Neural crest cell (in vitro differentiated cells): ENCODE results near the gene CMIP. TPM values are rescaled to one million over a fixed set of nuclear protein-coding genes. Genes with fewer than 3 reads are reported as not detected.
A peak's percentile ranks its signal among the peaks of the same experiment; 100 is the strongest.

ENCODE experiments used
- DNase-seq: peaks from one replicate; pipeline ENCODE4 v3.0.0; 2021; ENCODE audit warnings: low read depth, mixed read lengths, low spot score
- H3K27ac Mint-ChIP-seq: one replicate; pipeline ENCODE4 v1.8.0; 2021; ENCODE audit warnings: mild to moderate bottlenecking, mixed read lengths; ENCODE audit not compliant: unreplicated experiment
- H3K27me3 Mint-ChIP-seq: 2 replicates; pipeline ENCODE4 v1.8.0; 2021; ENCODE audit warnings: low read depth, mild to moderate bottlenecking, mixed read lengths
- H3K36me3 Mint-ChIP-seq: 2 replicates; pipeline ENCODE4 v1.8.0; 2021; ENCODE audit warnings: low read depth, mild to moderate bottlenecking, mixed read lengths
- H3K4me1 Mint-ChIP-seq: 2 replicates; pipeline ENCODE4 v1.8.0; 2021; ENCODE audit warnings: mixed read lengths
- H3K4me3 Mint-ChIP-seq: one replicate; pipeline ENCODE4 v1.8.0; 2021; ENCODE audit warnings: mild to moderate bottlenecking, mixed read lengths
- H3K9me3 Mint-ChIP-seq: 2 replicates; pipeline ENCODE4 v1.8.0; 2021; ENCODE audit warnings: mixed read lengths
- CTCF ChIP-seq: fragments of 200-600 bp; sonication (generic); conservative IDR thresholded peaks from 2 replicates; pipeline ENCODE4 v1.5.0; 2021; ENCODE audit warnings: antibody characterized with exemption, mild to moderate bottlenecking
- total RNA-seq: library from RNA; stranded (reverse); gene quantifications from 2 replicates; pipeline ENCODE4 v1.2.1, GENCODE V29; 2021

Gene CMIP
- total RNA-seq, 1 donor from 2014 or later = 41.2 TPM

GRCh38 chr16:81568749-81569087 is 124.1 kb downstream of the CMIP start:
- TF ChIP-seq CTCF = no peak
- H3K9me3 Mint-ChIP-seq = no peaks in the 10 kb centered on the region
- no peak for DNase-seq
- H3K27me3 Mint-ChIP-seq = no peaks in the 10 kb centered on the region
- peaks cover 22% of the 10 kb centered on the region for H3K4me1 Mint-ChIP-seq
- no peaks in the 10 kb centered on the region for H3K36me3 Mint-ChIP-seq
- no peak overlapping the region for H3K4me3 Mint-ChIP-seq
- no peak overlapping the region for H3K27ac Mint-ChIP-seq

GRCh38 chr16:81569361-81570034 is 124.9 kb downstream of the CMIP start:
- Mint-ChIP-seq H3K27me3 (no peaks in the 10 kb centered on the region), H3K4me3 (no peak overlapping the region), H3K36me3 (no peaks in the 10 kb centered on the region), H3K4me1 (peaks cover 18% of the 10 kb centered on the region), H3K9me3 (no peaks in the 10 kb centered on the region), H3K27ac (peak overlapping the region; percentile 9)
- TF ChIP-seq CTCF = no peak
- no peak for DNase-seq

GRCh38 chr16:81570151-81570846 is 125.7 kb downstream of the CMIP start:
- Mint-ChIP-seq H3K27me3 (no peaks in the 10 kb centered on the region), H3K36me3 (no peaks in the 10 kb centered on the region), H3K4me3 (no peak overlapping the region), H3K9me3 (no peaks in the 10 kb centered on the region), H3K4me1 (peaks cover 15% of the 10 kb centered on the region), H3K27ac (peak overlapping the region; percentile 88)
- DNase-seq = no peak
- TF ChIP-seq CTCF = no peak

- H3K4me3 Mint-ChIP-seq = no peak overlapping the region
- TF ChIP-seq CTCF = no peak
- no peaks in the 10 kb centered on the region for H3K27me3 Mint-ChIP-seq
- H3K9me3 Mint-ChIP-seq = no peaks in the 10 kb centered on the region
- DNase-seq = no peak
- peaks cover 15% of the 10 kb centered on the region for H3K4me1 Mint-ChIP-seq
- H3K27ac Mint-ChIP-seq = no peak overlapping the region
- H3K36me3 Mint-ChIP-seq = no peaks in the 10 kb centered on the region
Measured at GRCh38 chr16:81571175-81571574, 126.6 kb downstream of the CMIP start.

- H3K4me1 Mint-ChIP-seq = peaks cover 15% of the 10 kb centered on the region
- no peak for TF ChIP-seq CTCF
- H3K4me3 Mint-ChIP-seq = no peak overlapping the region
- no peak for DNase-seq
- no peaks in the 10 kb centered on the region for H3K27me3 Mint-ChIP-seq
- H3K9me3 Mint-ChIP-seq = no peaks in the 10 kb centered on the region
- no peak overlapping the region for H3K27ac Mint-ChIP-seq
- H3K36me3 Mint-ChIP-seq = no peaks in the 10 kb centered on the region
Measured at GRCh38 chr16:81571592-81572385, 127.2 kb downstream of the CMIP start.
